ENCODE measurements around the gene PTK7.
A peak's percentile ranks its signal among the peaks of the same experiment; 100 is the strongest.

The PTK7 gene

DNA sequence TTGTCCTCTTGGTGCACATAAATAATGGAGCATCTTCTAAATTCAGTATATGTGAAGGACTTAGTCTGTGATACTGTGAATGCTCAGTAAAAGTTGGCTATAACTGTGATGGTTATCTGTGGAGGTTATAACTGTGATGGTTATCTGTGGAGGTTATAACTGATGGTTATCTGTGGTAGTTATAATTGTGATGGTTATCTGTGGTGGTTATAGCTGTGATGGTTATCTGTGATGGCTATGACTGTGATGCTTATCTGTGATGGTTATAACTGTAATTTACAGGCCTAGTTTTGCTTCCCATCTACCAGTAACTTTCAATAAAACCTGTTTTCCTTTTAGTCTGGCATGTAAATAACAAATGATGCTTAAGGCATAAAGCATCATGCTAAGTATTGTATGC lies 16.5 kb downstream of the PTK7 start:
- H3K27ac ChIP-seq (ENCODE audit: low read length): 0 out of 2 replicates have a peak overlapping the region, but pooled peaks have one; percentile 28
- no peak for DNase-seq
- peaks cover 32% of the 10 kb centered on the region for H3K4me1 ChIP-seq (ENCODE audit: insufficient read depth, low read length)
- peaks cover 76% of the 10 kb centered on the region for H4K20me1 ChIP-seq (ENCODE audit: insufficient read depth, low read length)
- ATAC-seq (ENCODE audit: insufficient read depth, low read depth): peak; percentile 78
- H3K4me3 ChIP-seq (ENCODE audit: low read depth in 1 of 2, low read length in 2 of 2): no peak overlapping the region
- no peak for TF ChIP-seq EZH2 (IDR thresholded peaks at IDR 0.05; ENCODE audit: borderline replicate concordance, low read depth, low read length, severe bottlenecking)
- TF ChIP-seq, protein P1, sequence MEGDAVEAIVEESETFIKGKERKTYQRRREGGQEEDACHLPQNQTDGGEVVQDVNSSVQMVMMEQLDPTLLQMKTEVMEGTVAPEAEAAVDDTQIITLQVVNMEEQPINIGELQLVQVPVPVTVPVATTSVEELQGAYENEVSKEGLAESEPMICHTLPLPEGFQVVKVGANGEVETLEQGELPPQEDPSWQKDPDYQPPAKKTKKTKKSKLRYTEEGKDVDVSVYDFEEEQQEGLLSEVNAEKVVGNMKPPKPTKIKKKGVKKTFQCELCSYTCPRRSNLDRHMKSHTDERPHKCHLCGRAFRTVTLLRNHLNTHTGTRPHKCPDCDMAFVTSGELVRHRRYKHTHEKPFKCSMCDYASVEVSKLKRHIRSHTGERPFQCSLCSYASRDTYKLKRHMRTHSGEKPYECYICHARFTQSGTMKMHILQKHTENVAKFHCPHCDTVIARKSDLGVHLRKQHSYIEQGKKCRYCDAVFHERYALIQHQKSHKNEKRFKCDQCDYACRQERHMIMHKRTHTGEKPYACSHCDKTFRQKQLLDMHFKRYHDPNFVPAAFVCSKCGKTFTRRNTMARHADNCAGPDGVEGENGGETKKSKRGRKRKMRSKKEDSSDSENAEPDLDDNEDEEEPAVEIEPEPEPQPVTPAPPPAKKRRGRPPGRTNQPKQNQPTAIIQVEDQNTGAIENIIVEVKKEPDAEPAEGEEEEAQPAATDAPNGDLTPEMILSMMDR (IDR thresholded peaks at IDR 0.05; ENCODE audit: borderline replicate concordance, extremely low read depth, low read length, poor library complexity, severe bottlenecking): no peak
- H3K9ac ChIP-seq (ENCODE audit: low read depth, low read length): no peak overlapping the region
- H3K27me3 ChIP-seq (ENCODE audit: insufficient read depth, low read length, poor library complexity): no peaks in the 10 kb centered on the region
- no peaks in the 10 kb centered on the region for H3K9me3 ChIP-seq (ENCODE audit: insufficient read depth, low read length, severe bottlenecking)
- peaks cover 67% of the 10 kb centered on the region for H3K79me2 ChIP-seq (ENCODE audit: insufficient read depth, low read length)
- peak overlapping the region; percentile 32; the same call in 1 of the 2 replicates for H3K4me2 ChIP-seq (ENCODE audit: insufficient read depth, low read length)
- H2AFZ ChIP-seq (ENCODE audit: low read depth, low read length): no peak overlapping the region
- H3K36me3 ChIP-seq (ENCODE audit: insufficient read depth, low read length): no peaks in the 10 kb centered on the region

DNA sequence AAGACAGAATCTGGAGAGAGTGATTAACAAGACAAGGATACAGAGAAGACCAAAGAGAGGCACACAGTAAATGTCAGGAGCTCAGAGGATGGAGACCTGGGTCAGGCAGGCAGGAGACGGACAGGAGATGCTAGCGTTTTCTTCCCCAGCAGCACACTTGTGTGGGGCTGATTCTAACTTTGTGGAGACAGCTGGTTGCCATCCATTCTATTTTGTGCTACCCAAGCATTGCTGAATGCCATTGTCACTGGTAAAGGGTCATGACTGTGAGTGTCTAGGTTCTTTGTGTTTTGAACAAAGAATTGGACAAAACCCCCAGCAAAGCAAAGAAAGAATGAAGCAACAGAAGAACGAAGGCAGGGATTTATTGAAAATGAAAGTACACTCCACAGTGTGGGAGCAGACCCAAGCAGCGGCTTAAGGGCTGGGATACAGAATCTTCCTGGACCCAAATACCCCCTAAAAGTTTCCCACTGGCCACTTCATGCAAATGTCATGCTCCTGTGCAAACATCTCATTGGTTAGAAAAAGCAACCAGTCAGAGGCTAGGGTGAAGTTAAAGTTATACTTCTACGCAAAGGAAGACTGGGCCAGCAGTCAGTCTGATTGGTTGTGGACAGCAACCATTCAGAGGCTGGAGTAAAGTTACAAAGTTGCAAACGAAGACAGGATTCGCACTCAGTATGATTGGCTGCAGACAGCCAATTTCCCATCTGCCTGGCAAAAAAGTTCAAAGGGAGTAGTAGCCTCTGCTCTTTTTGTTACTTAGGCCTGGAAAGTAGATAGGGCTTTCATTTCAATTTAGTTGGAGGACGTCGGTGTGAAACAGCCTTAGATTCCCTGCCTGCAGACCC lies 17.5 kb downstream of the PTK7 start:
- Histone ChIP-seq H3K27ac (ENCODE audit: low read length) (peak overlapping the region; percentile 12; the same call in 1 of the 2 replicates), H3K9ac (ENCODE audit: low read depth, low read length) (no peak overlapping the region), H3K4me2 (ENCODE audit: insufficient read depth, low read length) (0 out of 2 replicates have a peak overlapping the region, but pooled peaks have one; percentile 25)

DNA sequence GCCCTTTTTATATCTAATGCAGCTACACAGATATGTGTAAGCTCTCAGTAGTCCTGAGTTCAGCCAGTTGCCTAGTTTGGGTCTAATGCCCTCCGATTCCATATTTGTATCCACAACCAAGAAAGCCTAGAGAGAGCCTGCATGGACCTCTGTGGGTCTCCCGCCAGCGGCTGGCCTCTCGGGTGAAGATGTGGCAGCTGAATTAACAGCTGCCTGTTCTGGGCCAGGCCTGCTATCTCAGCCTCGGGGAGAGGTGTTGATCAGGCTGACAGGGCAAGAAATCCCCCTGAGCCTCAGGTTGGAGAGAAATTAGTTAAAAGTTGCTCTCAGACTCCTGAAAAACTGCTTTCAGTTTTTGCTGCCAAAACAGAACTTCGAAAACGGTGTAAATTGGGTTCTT lies 19.8 kb downstream of the PTK7 start:
- no peak overlapping the region for H3K9ac ChIP-seq (ENCODE audit: low read depth, low read length)
- no peaks in the 10 kb centered on the region for H3K27me3 ChIP-seq (ENCODE audit: insufficient read depth, low read length, poor library complexity)
- TF ChIP-seq, protein P1 (IDR thresholded peaks at IDR 0.05; ENCODE audit: borderline replicate concordance, extremely low read depth, low read length, poor library complexity, severe bottlenecking): no peak
- no peak for TF ChIP-seq EZH2 (IDR thresholded peaks at IDR 0.05; ENCODE audit: borderline replicate concordance, low read depth, low read length, severe bottlenecking)
- DNase-seq (no peak), ATAC-seq (ENCODE audit: insufficient read depth, low read depth) (no peak)
- no peaks in the 10 kb centered on the region for H3K36me3 ChIP-seq (ENCODE audit: insufficient read depth, low read length)
- H3K4me3 ChIP-seq (ENCODE audit: low read depth in 1 of 2, low read length in 2 of 2): no peak overlapping the region
- no peaks in the 10 kb centered on the region for H3K9me3 ChIP-seq (ENCODE audit: insufficient read depth, low read length, severe bottlenecking)
- peaks cover 50% of the 10 kb centered on the region for H4K20me1 ChIP-seq (ENCODE audit: insufficient read depth, low read length)
- H2AFZ ChIP-seq (ENCODE audit: low read depth, low read length): no peak overlapping the region
- H3K27ac ChIP-seq (ENCODE audit: low read length): no peak overlapping the region
- H3K4me1 ChIP-seq (ENCODE audit: insufficient read depth, low read length): peaks cover 32% of the 10 kb centered on the region
- H3K4me2 ChIP-seq (ENCODE audit: insufficient read depth, low read length): no peak overlapping the region
- H3K79me2 ChIP-seq (ENCODE audit: insufficient read depth, low read length): peaks cover 60% of the 10 kb centered on the region

More for the DNA sequence above, 17.5 kb downstream of the PTK7 start:
- Histone ChIP-seq H4K20me1 (ENCODE audit: insufficient read depth, low read length) (peaks cover 73% of the 10 kb centered on the region), H2AFZ (ENCODE audit: low read depth, low read length) (no peak overlapping the region), H3K9me3 (ENCODE audit: insufficient read depth, low read length, severe bottlenecking) (no peaks in the 10 kb centered on the region), H3K27me3 (ENCODE audit: insufficient read depth, low read length, poor library complexity) (no peaks in the 10 kb centered on the region), H3K4me3 (ENCODE audit: low read depth in 1 of 2, low read length in 2 of 2) (no peak overlapping the region), H3K4me1 (ENCODE audit: insufficient read depth, low read length) (peaks cover 32% of the 10 kb centered on the region), H3K79me2 (ENCODE audit: insufficient read depth, low read length) (peaks cover 67% of the 10 kb centered on the region), H3K36me3 (ENCODE audit: insufficient read depth, low read length) (no peaks in the 10 kb centered on the region)
- no peak for DNase-seq
- ATAC-seq (ENCODE audit: insufficient read depth, low read depth): no peak
- TF ChIP-seq, protein P1 (IDR thresholded peaks at IDR 0.05; ENCODE audit: borderline replicate concordance, extremely low read depth, low read length, poor library complexity, severe bottlenecking): no peak
- no peak for TF ChIP-seq EZH2 (IDR thresholded peaks at IDR 0.05; ENCODE audit: borderline replicate concordance, low read depth, low read length, severe bottlenecking)

Measured in DND-41 (cell line).